Activated T-cell treated with anti-CD3 and anti-CD28 coated beads for 24 hours (primary cell): ENCODE data around the gene GPR27.

ENCODE experiments used
- DNase-seq: peaks from one replicate; pipeline ENCODE4 v3.0.0-alpha.2; 2020; ENCODE audit warnings: low read depth

Gene GPR27

GRCh38 chr3:71753701-71754609 lies at the start of gene GPR27:
TSS of gene GPR27 (plus strand) at chr3:71753855. CDS start at chr3:71754050, 195 bp downstream.
- no peak for DNase-seq

GRCh38 chr3:71704915-71705314 lies 48.7 kb upstream of the GPR27 start:
- DNase-seq: no peak

GRCh38 chr3:71705681-71706080 lies 48.0 kb upstream of the GPR27 start:
- no peak for DNase-seq

- no peak for DNase-seq
These were observed 46.1 kb upstream of the GPR27 start for GRCh38 chr3:71707595-71707994.

GRCh38 chr3:71708476-71709105 lies 45.1 kb upstream of the GPR27 start:
- DNase-seq: no peak

GRCh38 chr3:71709908-71710511 lies 43.6 kb upstream of the GPR27 start:
- DNase-seq: no peak

- DNase-seq: no peak
These were observed 42.7 kb upstream of the GPR27 start for GRCh38 chr3:71710906-71711494.

GRCh38 chr3:71713041-71713440 lies 40.6 kb upstream of the GPR27 start:
- no peak for DNase-seq

GRCh38 chr3:71714595-71714994 lies 39.1 kb upstream of the GPR27 start:
- no peak for DNase-seq

- DNase-seq: no peak
These were observed 35.6 kb upstream of the GPR27 start for GRCh38 chr3:71718072-71718471.

- no peak for DNase-seq
These were observed 32.7 kb upstream of the GPR27 start for GRCh38 chr3:71721002-71721401.

- no peak for DNase-seq
These were observed 32.0 kb upstream of the GPR27 start for GRCh38 chr3:71721651-71722157.

- DNase-seq: no peak
These were observed 31.0 kb upstream of the GPR27 start for GRCh38 chr3:71722693-71723092.

- peak; percentile 50 for DNase-seq
These were observed 30.0 kb upstream of the GPR27 start for GRCh38 chr3:71723452-71724170.

GRCh38 chr3:71724171-71724453 lies 29.5 kb upstream of the GPR27 start:
- DNase-seq: no peak

GRCh38 chr3:71724584-71725270 lies 28.9 kb upstream of the GPR27 start:
- DNase-seq: no peak

- DNase-seq: no peak
These were observed 28.2 kb upstream of the GPR27 start, which contains the start of gene EIF4E3 for GRCh38 chr3:71725271-71725991. TSS of gene EIF4E3 (minus strand) at chr3:71725402. CDS start at chr3:71725367, 35 bp downstream.

GRCh38 chr3:71726146-71726545 lies 27.5 kb upstream of the GPR27 start:
- DNase-seq: no peak

GRCh38 chr3:71728632-71729342 lies 24.9 kb upstream of the GPR27 start:
- DNase-seq: no peak

GRCh38 chr3:71732637-71733036 lies 21.0 kb upstream of the GPR27 start:
- DNase-seq: no peak
